T-helper 1 cell treated with Interleukin-12 subunit alpha and Interleukin-12 subunit beta and Interleukin-4 antibody, amounts not matched to agents 30 μg/mL and 1 μg/mL, for 36 hours (primary cell): ENCODE data around the gene DFFB.
"Not testable (repeated sequence)": the region's sequence is repeated elsewhere in the genome, so short reads cannot be mapped to it uniquely, and the experiment has no call there.

Source experiments
- H3K27ac Mint-ChIP-seq: one replicate; pipeline ENCODE4 v1.8.0; 2021; ENCODE audit warnings: mild to moderate bottlenecking, mixed read lengths
- H3K27me3 Mint-ChIP-seq: one replicate; pipeline ENCODE4 v1.8.0; 2021; ENCODE audit warnings: low read depth, mixed read lengths
- H3K36me3 Mint-ChIP-seq: one replicate; pipeline ENCODE4 v1.8.0; 2021; ENCODE audit warnings: low read depth, mixed read lengths
- H3K4me1 Mint-ChIP-seq: one replicate; pipeline ENCODE4 v1.8.0; 2021; ENCODE audit warnings: low read depth, mixed read lengths
- H3K4me3 Mint-ChIP-seq: one replicate; pipeline ENCODE4 v1.8.0; 2021; ENCODE audit warnings: mild to moderate bottlenecking, moderate library complexity, mixed read lengths
- H3K9me3 Mint-ChIP-seq: one replicate; pipeline ENCODE4 v1.8.0; 2021; ENCODE audit warnings: mixed read lengths

DFFB gene

GRCh38 chr1:3910857-3911845 lies 53.9 kb downstream of the DFFB start:
- no peak overlapping the region for H3K27ac Mint-ChIP-seq
- H3K9me3 Mint-ChIP-seq = no peaks in the 10 kb centered on the region
- H3K4me3 Mint-ChIP-seq = no peak overlapping the region
- H3K27me3 Mint-ChIP-seq = no peaks in the 10 kb centered on the region
- H3K4me1 Mint-ChIP-seq = no peaks in the 10 kb centered on the region
- H3K36me3 Mint-ChIP-seq = no peaks in the 10 kb centered on the region

DNA sequence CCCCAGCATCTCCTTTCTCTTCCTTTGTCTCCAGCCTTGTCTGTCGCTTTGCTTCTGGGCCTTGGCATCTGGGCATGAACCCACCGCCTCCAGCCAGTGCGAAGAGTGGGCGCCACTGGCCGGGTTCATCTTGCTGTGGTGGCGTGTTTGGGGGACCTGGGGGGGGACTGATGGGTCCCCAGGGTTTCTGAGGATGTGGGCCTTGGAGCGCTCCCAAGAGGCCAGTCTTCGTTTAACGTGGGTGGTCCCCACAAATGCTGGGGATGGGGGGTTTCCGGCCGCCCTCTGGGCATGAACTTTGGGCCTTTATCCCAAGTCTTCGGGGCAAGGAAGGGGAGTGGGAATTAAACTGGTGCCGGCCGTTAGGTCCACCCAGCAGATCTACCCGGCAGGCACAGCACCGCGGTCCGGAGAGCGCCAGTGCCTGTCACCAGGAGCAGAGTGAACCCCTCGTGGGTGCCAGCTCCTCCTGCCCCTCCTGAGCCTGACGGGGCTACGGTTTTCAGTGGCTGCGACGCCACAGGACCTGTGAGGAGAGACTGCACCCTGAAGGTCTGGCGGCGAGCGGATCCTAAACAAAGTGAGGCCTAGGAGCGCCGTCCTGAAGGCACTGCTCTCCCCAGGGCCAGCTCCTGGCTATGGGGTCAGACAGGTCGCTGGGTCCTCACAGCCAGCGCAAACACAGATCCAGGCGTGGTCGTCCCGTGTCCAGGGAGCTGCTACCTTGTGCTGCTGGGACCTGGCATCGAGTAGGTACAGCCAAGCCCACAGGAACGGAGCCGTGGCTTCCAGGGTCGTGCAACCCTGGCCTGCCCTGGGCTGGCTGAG lies 54.9 kb downstream of the DFFB start:
- H3K27ac Mint-ChIP-seq = no peak overlapping the region
- H3K4me1 Mint-ChIP-seq = no peaks in the 10 kb centered on the region
- H3K27me3 Mint-ChIP-seq = no peaks in the 10 kb centered on the region
- no peak overlapping the region for H3K4me3 Mint-ChIP-seq
- H3K9me3 Mint-ChIP-seq = no peaks in the 10 kb centered on the region
- no peaks in the 10 kb centered on the region for H3K36me3 Mint-ChIP-seq

DNA sequence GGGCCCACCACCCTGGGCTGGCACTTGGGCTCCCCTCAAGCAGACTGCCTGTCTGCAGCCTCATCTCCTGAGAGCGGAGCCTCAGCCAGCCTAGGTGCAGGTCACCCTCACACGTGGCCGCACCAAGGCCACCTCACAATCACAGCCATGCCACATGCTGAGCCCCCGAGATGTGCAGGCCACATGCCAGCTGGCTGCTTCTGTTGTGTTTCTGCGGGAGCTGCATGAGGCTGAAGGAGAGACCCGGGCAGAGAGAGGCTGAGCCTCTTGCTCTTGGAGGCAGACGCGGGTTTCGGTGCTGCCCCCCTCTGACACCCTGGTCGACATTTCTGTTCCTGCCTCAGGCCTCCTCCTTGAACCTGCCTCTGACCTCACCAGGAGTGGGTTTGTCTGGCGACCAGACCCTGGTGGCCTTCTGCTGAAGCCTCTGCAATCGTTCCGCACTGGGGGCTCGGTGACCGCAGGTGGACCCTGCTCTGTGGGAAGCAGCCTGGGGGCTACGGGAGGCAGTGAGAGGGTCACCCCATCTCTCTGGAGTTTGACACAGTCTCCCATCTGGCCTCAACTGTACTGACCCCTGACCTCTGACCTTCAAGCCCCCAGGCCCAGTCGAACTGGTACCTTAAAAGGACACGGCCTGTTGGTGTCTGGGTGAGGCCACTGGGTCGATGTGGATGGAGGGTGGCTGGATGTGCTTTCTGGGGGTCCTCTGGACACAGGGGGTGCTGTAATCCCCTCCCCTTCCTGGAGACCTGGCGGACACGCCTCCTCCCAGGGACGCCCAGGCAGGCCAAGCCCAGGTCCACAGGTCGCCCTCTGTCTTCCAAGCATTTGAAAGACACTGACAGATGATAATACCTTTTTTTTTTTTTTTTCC lies 55.8 kb downstream of the DFFB start:
- Mint-ChIP-seq H3K4me3 (no peak overlapping the region), H3K27me3 (no peaks in the 10 kb centered on the region), H3K27ac (no peak overlapping the region), H3K36me3 (no peaks in the 10 kb centered on the region), H3K4me1 (no peaks in the 10 kb centered on the region), H3K9me3 (no peaks in the 10 kb centered on the region)

- H3K4me3 Mint-ChIP-seq = no peak overlapping the region
These were observed 57.1 kb downstream of the DFFB start for GRCh38 chr1:3914331-3914851.

GRCh38 chr1:3914911-3915310 lies 57.6 kb downstream of the DFFB start:
- H3K4me3 Mint-ChIP-seq = no peak overlapping the region
- no peaks in the 10 kb centered on the region for H3K36me3 Mint-ChIP-seq
- H3K27ac Mint-ChIP-seq = no peak overlapping the region
- no peaks in the 10 kb centered on the region for H3K4me1 Mint-ChIP-seq
- H3K9me3 Mint-ChIP-seq = no peaks in the 10 kb centered on the region
- no peaks in the 10 kb centered on the region for H3K27me3 Mint-ChIP-seq

More at GRCh38 chr1:3914331-3914851, 57.1 kb downstream of the DFFB start:
- Mint-ChIP-seq H3K36me3 (no peaks in the 10 kb centered on the region), H3K9me3 (no peaks in the 10 kb centered on the region), H3K4me1 (no peaks in the 10 kb centered on the region), H3K27ac (no peak overlapping the region), H3K27me3 (no peaks in the 10 kb centered on the region)

- no peak overlapping the region for H3K4me3 Mint-ChIP-seq
- H3K36me3 Mint-ChIP-seq = no peaks in the 10 kb centered on the region
- H3K9me3 Mint-ChIP-seq = no peaks in the 10 kb centered on the region
- no peaks in the 10 kb centered on the region for H3K27me3 Mint-ChIP-seq
- H3K4me1 Mint-ChIP-seq = no peaks in the 10 kb centered on the region
- H3K27ac Mint-ChIP-seq = no peak overlapping the region
These were observed 58.4 kb downstream of the DFFB start for GRCh38 chr1:3915551-3916121.

DNA sequence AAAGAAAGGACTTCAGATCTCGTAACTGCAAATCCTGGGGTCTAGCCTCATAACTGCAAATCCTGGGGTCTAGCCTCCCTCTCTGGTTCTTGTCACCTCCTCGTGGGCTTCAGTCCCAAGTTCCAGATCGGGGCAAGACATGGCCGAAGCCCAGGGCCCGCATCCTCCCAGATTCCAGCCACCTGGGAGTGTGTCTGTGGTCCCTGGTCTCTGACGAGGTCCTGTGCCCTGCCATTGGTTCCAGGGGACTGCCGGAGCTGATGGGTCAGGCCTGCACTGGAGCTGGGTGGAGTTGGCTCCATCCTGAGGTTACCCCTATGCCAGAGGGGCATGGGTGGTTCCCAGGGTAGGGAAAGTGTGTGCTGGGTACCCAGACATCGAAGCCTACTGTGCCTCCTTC lies 60.5 kb downstream of the DFFB start:
- Mint-ChIP-seq H3K36me3 (no peaks in the 10 kb centered on the region), H3K27ac (no peak overlapping the region), H3K9me3 (no peaks in the 10 kb centered on the region), H3K4me3 (no peak overlapping the region), H3K27me3 (no peaks in the 10 kb centered on the region), H3K4me1 (no peaks in the 10 kb centered on the region)

- not testable (repeated sequence) for H3K4me3 Mint-ChIP-seq, H3K9me3 Mint-ChIP-seq, H3K36me3 Mint-ChIP-seq, H3K4me1 Mint-ChIP-seq, H3K27me3 Mint-ChIP-seq, H3K27ac Mint-ChIP-seq
These were observed 61.1 kb downstream of the DFFB start for GRCh38 chr1:3918359-3918758.

DNA sequence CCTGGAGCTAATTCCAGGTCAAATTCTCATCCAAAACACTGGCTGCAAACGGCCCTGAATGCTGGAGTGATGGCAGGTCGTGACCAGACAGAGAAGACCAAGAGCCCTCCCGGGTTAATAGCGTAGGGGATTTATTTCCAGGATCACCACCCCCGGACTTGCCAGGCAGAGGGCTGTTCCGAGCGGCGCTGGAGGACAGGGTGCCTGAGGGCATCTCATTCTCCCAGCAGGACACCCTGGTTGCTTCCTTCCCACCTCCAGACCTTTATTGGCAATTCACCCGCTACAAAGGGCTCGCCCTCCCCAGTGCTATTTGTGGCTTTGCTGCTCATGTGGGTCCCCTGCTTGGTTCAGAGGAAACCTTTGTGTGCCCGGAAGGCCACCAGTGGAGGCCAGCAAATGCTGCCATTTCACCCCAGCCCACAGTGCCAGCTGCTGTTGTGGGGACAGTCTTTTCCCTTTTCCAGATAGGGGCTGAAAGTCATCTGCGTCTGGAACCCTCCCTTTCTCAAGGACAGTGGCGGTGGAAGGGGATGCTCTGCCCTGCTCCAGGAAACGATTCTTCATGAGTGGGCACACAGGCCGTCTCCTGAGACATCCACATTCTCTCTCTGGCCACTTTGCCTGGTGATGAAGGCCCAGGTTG lies 61.8 kb downstream of the DFFB start:
- Mint-ChIP-seq H3K36me3 (no peaks in the 10 kb centered on the region), H3K27ac (no peak overlapping the region), H3K4me1 (no peaks in the 10 kb centered on the region), H3K4me3 (no peak overlapping the region), H3K27me3 (no peaks in the 10 kb centered on the region), H3K9me3 (no peaks in the 10 kb centered on the region)

DNA sequence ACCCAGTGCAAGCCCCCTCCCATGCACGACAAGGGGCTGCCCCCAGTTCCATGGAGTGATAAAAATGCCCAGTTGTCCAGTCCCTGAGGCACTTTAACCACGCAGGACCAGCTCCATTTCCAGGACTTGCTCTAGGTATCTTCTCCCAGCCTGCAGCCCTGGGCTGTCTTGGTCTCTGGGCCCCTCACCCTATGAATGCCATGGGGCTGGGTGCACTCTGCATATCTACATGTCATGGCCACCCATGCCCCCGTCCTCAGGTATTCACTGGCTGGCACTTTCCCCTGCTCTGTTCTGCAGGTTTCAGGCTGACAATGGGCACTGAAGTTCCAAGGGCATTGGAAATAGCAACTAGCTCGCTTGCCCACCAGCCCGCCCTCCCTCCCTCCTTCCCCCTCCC lies 62.4 kb downstream of the DFFB start:
- Mint-ChIP-seq H3K27me3 (no peaks in the 10 kb centered on the region), H3K9me3 (no peaks in the 10 kb centered on the region), H3K4me3 (no peak overlapping the region), H3K4me1 (no peaks in the 10 kb centered on the region), H3K36me3 (no peaks in the 10 kb centered on the region), H3K27ac (no peak overlapping the region)

GRCh38 chr1:3921765-3922164 lies 64.5 kb downstream of the DFFB start:
- no peaks in the 10 kb centered on the region for H3K36me3 Mint-ChIP-seq
- H3K4me1 Mint-ChIP-seq = no peaks in the 10 kb centered on the region
- H3K27ac Mint-ChIP-seq = no peak overlapping the region
- H3K9me3 Mint-ChIP-seq = no peaks in the 10 kb centered on the region
- no peaks in the 10 kb centered on the region for H3K27me3 Mint-ChIP-seq
- no peak overlapping the region for H3K4me3 Mint-ChIP-seq

DNA sequence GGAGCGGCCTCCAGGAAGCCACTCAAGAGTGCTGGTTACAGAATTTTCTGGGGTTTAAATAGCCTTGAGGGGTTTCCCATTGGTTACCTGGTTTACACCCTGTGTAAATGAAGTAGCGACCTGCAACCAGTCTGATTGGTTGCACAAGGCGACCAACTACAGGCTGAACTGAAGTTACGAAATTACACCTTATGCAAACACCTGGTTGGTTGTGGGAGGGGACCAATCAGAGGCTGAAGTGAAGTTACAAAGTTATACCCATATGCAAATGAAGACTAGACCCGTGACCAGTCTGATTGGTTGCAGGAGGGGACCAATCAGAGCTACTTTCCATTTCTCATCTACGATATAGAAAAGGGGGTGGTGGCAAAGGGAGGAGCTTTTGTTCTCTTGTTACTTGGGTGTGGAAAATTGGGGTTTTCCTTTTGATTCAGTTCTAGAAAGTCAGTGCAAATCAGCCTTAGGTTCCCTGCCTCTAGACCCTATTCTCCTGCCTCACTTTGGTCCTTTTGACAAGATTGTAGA lies 65.0 kb downstream of the DFFB start:
- Mint-ChIP-seq H3K36me3 (no peaks in the 10 kb centered on the region), H3K4me1 (no peaks in the 10 kb centered on the region), H3K27me3 (no peaks in the 10 kb centered on the region), H3K9me3 (no peaks in the 10 kb centered on the region), H3K27ac (no peak overlapping the region), H3K4me3 (no peak overlapping the region)

- Mint-ChIP-seq H3K36me3 (no peaks in the 10 kb centered on the region), H3K4me3 (no peak overlapping the region), H3K4me1 (no peaks in the 10 kb centered on the region), H3K9me3 (no peaks in the 10 kb centered on the region), H3K27me3 (no peaks in the 10 kb centered on the region), H3K27ac (no peak overlapping the region)
These were observed 65.6 kb downstream of the DFFB start for GRCh38 chr1:3922851-3923250.
